ENCODE measurements around the gene OLIG1. TPM values are rescaled to one million over a fixed set of nuclear protein-coding genes. Genes with fewer than 3 reads are reported as not detected.

Gene OLIG1
- total RNA-seq, 2 donors from 2014 or later = not detected

DNA sequence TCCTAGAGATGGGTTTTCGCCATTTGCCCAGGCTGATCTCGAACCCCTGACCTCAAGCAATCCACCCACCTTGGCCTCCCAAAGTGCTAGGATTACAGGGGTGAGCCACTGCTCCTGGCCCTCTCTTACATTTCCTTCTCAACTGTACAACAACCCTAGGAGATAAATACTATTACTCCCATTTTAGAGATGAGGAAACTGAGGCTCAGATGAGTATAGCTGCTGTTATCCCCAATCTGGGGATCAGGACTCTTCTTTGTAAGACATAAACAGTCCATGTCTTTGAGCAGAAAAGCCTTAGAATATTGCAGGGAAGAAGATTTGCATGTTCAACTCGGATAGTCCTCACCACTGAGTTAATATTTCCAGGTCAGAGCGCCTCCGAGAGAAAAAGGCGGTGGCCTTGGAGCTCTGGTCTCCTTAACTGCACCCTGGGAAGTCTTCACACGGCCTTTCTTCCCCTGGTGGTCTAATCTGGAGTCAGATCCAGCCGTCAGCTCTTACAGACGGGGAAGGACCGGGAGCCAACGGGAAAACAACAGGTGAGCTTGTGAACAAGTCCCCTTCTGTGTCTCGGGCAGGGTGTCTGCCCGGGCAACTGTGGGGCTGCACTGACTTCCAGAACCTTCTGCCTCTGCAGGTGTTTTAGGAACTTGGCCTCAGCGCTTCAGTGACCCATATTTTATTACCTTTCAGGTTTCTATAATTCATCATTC is 5.9 kb upstream of the OLIG1 start:
- Histone ChIP-seq H3K4me3 (no peak overlapping the region), H3K27me3 (no peaks in the 10 kb centered on the region), H3K4me1 (peaks cover 0 to 3% of the 10 kb centered on the region in 2 donors), H3K27ac (no peak overlapping the region), H3K9me3 (peaks cover 0 to 1% of the 10 kb centered on the region in 2 donors), H3K36me3 (no peaks in the 10 kb centered on the region)
- TF ChIP-seq, protein P1, sequence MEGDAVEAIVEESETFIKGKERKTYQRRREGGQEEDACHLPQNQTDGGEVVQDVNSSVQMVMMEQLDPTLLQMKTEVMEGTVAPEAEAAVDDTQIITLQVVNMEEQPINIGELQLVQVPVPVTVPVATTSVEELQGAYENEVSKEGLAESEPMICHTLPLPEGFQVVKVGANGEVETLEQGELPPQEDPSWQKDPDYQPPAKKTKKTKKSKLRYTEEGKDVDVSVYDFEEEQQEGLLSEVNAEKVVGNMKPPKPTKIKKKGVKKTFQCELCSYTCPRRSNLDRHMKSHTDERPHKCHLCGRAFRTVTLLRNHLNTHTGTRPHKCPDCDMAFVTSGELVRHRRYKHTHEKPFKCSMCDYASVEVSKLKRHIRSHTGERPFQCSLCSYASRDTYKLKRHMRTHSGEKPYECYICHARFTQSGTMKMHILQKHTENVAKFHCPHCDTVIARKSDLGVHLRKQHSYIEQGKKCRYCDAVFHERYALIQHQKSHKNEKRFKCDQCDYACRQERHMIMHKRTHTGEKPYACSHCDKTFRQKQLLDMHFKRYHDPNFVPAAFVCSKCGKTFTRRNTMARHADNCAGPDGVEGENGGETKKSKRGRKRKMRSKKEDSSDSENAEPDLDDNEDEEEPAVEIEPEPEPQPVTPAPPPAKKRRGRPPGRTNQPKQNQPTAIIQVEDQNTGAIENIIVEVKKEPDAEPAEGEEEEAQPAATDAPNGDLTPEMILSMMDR (IDR thresholded peaks at IDR 0.05) = no peak
- DNase-seq (ENCODE audit: low spot score) = no peak

DNA sequence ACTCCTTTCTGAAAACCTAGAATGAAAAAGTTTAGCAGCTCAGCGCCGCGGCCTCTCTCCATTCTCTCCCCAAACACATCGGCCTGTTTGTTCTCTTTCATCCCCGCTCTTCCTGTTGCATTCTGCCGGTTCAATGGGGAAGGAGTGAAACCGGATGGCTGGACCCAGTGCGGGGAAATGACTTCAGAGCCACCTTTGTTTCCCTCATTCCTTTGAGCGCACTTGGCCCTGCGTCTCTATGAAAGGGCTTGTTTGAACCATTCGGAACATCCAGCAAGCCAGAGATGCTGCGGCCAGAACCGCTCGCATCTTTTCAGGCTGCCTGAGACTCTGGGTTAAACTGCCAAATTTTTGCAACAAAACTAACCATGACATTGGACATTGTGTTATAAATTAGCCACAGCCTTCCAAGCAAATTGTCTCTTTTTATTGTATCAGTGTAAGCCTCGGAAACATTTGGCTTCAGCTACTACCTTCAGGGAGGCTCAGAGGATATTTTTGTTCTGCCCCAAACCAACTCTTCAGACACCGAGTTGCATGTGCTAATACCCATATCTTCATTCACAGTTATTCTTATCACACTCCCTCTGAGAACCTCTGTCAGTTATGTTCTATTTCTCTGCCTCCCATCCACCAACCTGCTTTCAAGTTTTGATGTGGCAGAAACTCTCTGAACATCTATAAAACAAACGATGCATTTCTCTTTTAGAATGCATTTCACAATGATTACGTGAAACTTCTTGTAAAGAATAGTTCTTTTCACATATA is 5.1 kb upstream of the OLIG1 start:
- Histone ChIP-seq H3K4me3 (no peak overlapping the region), H3K27ac (no peak overlapping the region), H3K36me3 (no peaks in the 10 kb centered on the region), H3K27me3 (peaks cover 0 to 2% of the 10 kb centered on the region in 2 donors), H3K9me3 (peaks cover 0 to 5% of the 10 kb centered on the region in 2 donors), H3K4me1 (peaks cover 0 to 4% of the 10 kb centered on the region in 2 donors)
- DNase-seq (ENCODE audit: low spot score) = no peak
- TF ChIP-seq, protein P1 (IDR thresholded peaks at IDR 0.05) = no peak

DNA sequence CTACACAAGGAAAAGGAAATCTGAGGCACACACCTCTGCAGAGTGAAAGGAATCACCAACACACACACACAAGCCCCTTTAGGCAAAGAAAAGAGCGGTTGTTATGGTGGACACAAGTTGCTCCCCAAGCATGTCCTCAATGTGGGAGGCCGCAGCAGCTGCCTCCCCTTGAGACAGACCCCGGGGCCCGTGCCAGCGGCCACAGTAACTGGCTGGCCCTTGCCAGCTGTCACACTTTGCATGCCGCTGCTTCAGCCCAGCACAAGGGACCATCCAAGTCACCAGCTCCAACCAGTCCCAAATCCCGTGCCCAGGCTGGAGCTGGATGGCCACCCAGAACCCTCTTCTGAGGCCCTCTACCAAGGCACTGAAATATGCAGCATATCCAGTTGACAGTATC is 2.9 kb upstream of the OLIG1 start:
- DNase-seq (ENCODE audit: low spot score) = no peak
- Histone ChIP-seq H3K4me3 (no peak overlapping the region), H3K36me3 (no peaks in the 10 kb centered on the region), H3K4me1 (peaks cover 0 to 25% of the 10 kb centered on the region in 2 donors), H3K9me3 (peaks cover 0 to 5% of the 10 kb centered on the region in 2 donors), H3K27me3 (peaks cover 7 to 18% of the 10 kb centered on the region in 2 donors), H3K27ac (no peak overlapping the region)
- TF ChIP-seq, protein P1 (IDR thresholded peaks at IDR 0.05) = no peak

DNA sequence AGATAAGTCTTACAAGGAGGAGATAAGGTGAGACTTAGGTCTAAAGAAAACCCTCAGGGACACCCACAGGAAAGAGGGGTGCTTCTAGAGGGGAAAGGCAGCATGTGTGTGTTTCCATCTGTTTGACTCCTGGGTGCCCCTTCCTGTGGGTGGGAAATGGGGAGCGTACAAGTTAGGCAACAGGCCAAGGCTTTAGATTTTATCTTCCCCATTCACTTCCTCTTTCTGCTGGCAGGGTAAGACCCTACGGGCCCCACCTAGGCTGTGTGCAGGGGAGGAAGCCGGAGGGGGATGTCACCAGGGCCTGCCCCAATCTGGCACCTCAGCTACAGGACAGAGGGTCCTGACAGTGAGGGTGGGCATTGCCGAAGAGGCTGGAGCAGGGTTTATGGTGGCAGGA is 2.5 kb upstream of the OLIG1 start:
- H3K27me3 ChIP-seq = peaks cover 7 to 19% of the 10 kb centered on the region in 2 donors
- no peak for DNase-seq (ENCODE audit: low spot score)
- H3K9me3 ChIP-seq = peaks cover 0 to 5% of the 10 kb centered on the region in 2 donors
- no peak overlapping the region for H3K27ac ChIP-seq
- H3K4me1 ChIP-seq = peaks cover 0 to 26% of the 10 kb centered on the region in 2 donors
- no peak overlapping the region for H3K4me3 ChIP-seq
- H3K36me3 ChIP-seq = no peaks in the 10 kb centered on the region
- TF ChIP-seq, protein P1 (IDR thresholded peaks at IDR 0.05) = no peak

DNA sequence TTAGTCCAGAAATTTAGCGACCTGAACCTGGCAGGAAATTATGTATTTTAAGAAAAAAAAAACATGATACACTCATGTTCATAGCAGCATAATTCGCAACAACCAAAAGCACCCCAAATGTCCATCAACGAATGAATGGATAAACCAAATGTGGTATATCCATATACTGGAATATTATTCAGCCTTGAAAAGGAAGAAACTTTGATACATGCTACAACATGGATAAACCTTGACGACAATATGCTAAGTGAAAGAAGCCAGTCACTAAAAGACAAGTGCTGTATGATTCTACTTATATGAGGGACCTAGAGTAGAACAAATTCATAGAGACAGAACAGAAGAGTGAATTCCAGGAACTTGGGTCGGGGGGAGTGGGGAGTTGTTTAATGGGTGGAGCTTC is 698 bp upstream of the OLIG1 start:
- DNase-seq (ENCODE audit: low spot score) = no peak
- peaks cover 16 to 19% of the 10 kb centered on the region in 2 donors for H3K27me3 ChIP-seq
- H3K9me3 ChIP-seq = peaks cover 0 to 5% of the 10 kb centered on the region in 2 donors
- TF ChIP-seq, protein P1 (IDR thresholded peaks at IDR 0.05) = no peak
- H3K4me1 ChIP-seq = peaks cover 0 to 26% of the 10 kb centered on the region in 2 donors
- H3K27ac ChIP-seq = no peak overlapping the region
- H3K4me3 ChIP-seq = no peak overlapping the region
- H3K36me3 ChIP-seq = no peaks in the 10 kb centered on the region

Measured in right atrium auricular region (tissue), 2 donors.